HG03521 (cell line): ENCODE measurements around the gene OXLD1.
"Not testable (repeated sequence)": the region's sequence is repeated elsewhere in the genome, so short reads cannot be mapped to it uniquely, and the experiment has no call there.

Experiments
- ATAC-seq: cut with Tn5 transposase; IDR thresholded peaks from one replicate; pipeline ENCODE4 v1.9.1; 2021; ENCODE audit warnings: mild to moderate bottlenecking, moderate library complexity; ENCODE audit not compliant: unreplicated experiment

Gene OXLD1

DNA sequence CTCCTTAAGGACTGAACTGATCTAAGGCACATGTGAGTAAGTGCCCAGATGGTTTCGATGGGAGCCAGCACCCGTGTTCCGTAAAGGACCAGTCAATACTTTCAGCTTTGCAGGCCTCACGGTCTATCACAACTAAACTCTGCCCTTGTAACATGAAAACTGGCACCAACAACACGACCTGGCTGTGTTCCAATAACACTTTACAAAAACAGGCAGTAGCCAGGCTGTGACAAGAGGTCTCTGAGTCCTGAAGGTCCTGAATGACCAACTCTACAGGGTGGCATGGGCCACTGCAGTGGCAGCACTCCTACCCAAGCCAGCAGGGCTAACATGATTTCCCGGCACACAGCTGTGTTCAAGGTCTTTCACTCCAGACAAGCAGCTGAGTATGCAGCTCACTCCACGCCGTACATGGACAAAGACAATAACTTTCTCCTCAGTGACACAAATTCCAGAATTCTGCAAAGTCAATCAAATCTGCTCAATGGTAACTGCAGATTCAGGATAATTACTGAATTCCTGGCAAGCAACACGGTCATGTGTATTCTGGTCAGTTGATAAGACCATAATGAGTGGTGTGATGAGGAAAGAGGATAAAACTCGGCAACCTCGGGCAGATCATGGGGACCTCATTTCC lies 44.8 kb downstream of the OXLD1 start:
- ATAC-seq = no peak

- ATAC-seq = not testable (repeated sequence)
Measured at GRCh38 chr17:81618307-81618706, 48.1 kb downstream of the OXLD1 start.

GRCh38 chr17:81616877-81617276 lies 49.5 kb downstream of the OXLD1 start:
- ATAC-seq = no peak

DNA sequence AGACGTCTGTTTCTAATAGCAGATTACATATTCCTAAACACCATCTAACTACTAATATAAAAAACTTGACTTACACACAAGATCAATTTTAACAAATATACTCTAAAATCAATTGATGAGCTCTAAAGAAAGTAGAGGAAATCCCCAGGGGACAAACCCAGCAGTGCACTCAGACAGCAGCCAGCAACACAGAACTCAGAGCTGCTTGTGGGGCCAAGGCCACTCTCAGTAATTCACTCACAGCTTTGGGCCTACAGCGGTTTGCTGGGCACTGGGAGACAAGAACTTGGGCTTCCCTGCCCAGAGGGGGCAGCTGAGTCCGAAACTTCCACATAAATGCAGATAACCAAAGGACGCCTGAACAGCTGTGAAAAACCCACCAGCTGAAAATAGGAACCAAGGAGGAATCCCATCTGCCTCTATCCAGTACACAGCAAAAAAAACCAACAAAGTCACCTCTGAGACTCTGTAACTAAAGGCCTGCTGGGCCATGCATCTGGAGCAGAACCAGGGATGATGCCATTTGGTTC lies 50.9 kb downstream of the OXLD1 start:
- no peak for ATAC-seq
